ENCODE measurements around the gene PFKFB4. TPM values are rescaled to one million over a fixed set of nuclear protein-coding genes. Genes with fewer than 3 reads are reported as not detected.

The PFKFB4 gene
- total and polyA plus RNA-seq, 2 of the 8 experiments (the other 6 are each of a cell fraction or from before 2014, with no cell fraction given) = 10.7 to 20.1 TPM

DNA sequence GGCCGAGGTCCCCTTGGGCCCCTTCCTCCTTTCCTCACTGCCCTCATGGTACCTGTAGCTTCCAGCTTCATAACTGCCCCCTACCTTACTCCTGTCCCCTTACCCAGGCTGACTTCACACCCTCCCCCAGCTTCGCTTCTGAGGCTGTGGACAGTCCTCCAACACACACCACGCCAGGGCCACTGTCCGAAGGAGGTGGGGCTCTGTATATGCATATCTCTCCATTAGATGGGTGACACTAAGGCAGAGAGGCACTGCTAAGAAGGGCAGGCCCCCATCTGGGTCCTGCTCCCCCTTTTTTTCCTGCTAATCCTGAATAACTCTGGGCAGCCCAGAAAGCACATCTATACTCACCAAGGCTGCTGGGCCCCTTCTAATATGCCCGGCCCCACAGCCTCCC lies 39.6 kb upstream of the PFKFB4 start (continued):
- TF ChIP-seq TAF7 (optimal IDR thresholded peaks at IDR 0.05; ENCODE audit: borderline replicate concordance, low read depth, low read length) = no peak
- TF ChIP-seq KDM1A (IDR thresholded peaks at IDR 0.05; ENCODE audit: borderline replicate concordance, low read length) = no peak
- no peak for TF ChIP-seq KDM5A (IDR thresholded peaks at IDR 0.05; ENCODE audit: low read length)

Data from H1 (cell line).